Melanocyte of skin (primary cell): ENCODE measurements around the gene ALDH7A1. TPM values are rescaled to one million over a fixed set of nuclear protein-coding genes. Genes with fewer than 3 reads are reported as not detected.

ENCODE experiments used
- small RNA-seq, 2 donors: library from RNA; depleted of rRNA; stranded (forward); fragments of <200 nt; gene quantifications; one replicate each; pipeline ENCODE3, GENCODE V24; 2012
- total RNA-seq, 2 donors: library from RNA; depleted of rRNA; stranded (reverse); fragments of >200 nt; gene quantifications; 2 replicates each; pipeline ENCODE4 v1.2.3, GENCODE V29; 2012

The ALDH7A1 gene
- total RNA-seq, result 10 to 100 TPM; 23.7 to 24.6 TPM

DNA sequence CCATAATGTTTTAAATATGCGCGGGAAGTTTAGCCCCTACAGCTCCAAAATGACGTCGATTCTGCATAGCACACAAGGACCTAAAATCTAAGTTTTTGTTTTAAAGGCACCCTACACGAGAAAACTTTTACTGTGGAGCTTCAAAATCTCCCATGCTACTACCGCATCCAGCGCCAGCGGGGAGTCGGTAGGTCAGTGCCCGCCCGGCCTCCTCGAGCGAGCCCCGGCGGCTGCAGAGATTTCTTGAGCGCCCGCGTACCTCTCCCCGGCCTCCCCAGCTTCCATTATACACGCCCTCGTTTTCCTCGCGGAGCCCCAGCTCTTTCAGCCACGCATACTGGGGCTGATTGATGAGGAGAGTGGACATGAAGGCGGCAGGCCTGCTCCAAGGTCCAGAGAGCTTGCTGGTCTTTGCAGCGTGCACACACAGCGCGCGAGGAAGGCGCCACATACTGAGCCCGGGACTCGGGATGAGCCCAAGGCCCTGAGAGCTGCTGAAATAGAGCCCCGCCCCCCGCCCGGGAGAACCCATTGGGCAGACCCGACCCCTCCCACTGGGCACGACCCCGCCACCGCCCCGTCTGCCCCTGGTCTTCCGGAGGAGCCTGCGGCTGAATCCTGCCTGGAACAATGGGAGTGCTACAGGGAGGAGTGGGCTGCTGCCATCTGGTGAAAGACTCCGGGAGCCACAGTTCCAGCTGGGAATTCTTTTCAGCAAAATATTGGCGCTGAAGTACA lies at the start of gene ALDH7A1:
TSS of gene ALDH7A1 (minus strand) at position 472 of the 738 bp plus-strand sequence. CDS start at position 451, 21 bp downstream.

DNA sequence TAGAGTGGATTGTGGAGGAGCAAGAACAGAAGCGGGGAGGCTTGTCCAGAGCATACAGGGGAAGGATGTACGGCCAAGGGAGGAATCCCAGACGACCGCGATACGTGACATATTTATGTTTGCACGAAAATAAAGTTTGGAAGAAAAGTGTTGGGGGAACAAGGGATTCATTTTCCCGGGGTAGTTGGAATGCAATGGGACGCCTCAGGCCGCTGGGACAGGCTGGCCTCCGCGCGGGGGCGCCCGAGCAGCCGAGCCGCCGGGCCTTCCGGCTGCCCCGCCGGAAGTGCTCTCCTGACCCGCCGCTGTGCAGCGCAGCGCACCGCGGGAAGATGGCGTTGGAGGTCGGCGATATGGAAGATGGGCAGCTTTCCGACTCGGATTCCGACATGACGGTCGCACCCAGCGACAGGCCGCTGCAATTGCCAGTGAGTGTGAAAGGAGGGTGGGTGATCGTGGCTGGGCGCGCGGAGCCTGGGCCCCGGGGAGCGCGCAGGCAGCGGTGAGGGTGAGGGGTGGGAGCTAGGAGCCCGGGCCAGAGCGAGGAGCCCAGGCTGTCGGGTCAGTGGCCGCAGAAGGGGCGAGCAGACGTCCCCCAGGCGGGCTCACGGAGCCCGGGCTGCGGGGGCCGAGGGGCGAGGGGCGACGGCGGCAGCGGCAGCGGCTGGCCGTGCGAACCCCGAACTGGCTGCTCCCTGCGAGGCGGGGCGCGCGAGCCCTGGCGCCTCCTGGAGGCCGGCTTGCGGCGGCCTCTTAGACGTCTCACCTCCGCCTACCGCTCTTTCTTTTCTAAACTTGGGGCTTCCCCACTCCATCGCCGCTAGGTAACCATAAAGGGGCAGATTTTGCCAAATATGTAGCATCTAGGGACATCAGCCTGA lies 5.9 kb upstream of the ALDH7A1 start, which contains the start of gene PHAX:
TSS of gene PHAX (plus strand) at position 317 of the 881 bp plus-strand sequence. CDS start at position 333, 16 bp downstream.

Small RNA genes within 50 kb of the gene (small RNA-seq; reads per million reads assigned to genes)
- gene RNU6-290P, result 0 to 0.06 reads per million in 2 donors

Other genes starting within 250 kb of the ALDH7A1 start
- gene GRAMD2B, start 171.8 kb downstream of the ALDH7A1 start, total RNA-seq, result 10 to 100 TPM; 10.7 to 13.3 TPM
- gene PHAX, start 5.7 kb upstream of the ALDH7A1 start, total RNA-seq, result 10 to 100 TPM; 43.4 to 59.6 TPM
- gene LMNB1, start 181.9 kb upstream of the ALDH7A1 start, total RNA-seq, result 10 to 100 TPM; 12.4 to 67.6 TPM